Upper lobe of left lung (tissue), 6 donors: Measurements from ENCODE around the gene NHSL2. TPM values are rescaled to one million over a fixed set of nuclear protein-coding genes. Genes with fewer than 3 reads are reported as not detected.
A peak's percentile ranks its signal among the peaks of the same experiment; 100 is the strongest.

Experiments
- ATAC-seq, 2 donors: fragments of 200-7000 bp; cut with Tn5 transposase; one replicate each; pipeline ENCODE4 v1.9.1; 2022; ENCODE audit warnings: mild to moderate bottlenecking in 2 of 2, moderate library complexity in 2 of 2; ENCODE audit not compliant: low FRiP score in 2 of 2
- DNase-seq, 2 donors: peaks; one replicate each; pipeline ENCODE4 v3.0.0-alpha.2; 2019 to 2020
- H3K27ac ChIP-seq, 4 donors: fragments of 200-600 bp; sonication (generic); one replicate each; pipeline ENCODE4 v1.5.1; 2016 to 2019
- H3K27me3 ChIP-seq, 4 donors: fragments of 200-600 bp; sonication (generic); one replicate each; pipeline ENCODE4 v1.5.1; 2017 to 2019
- H3K36me3 ChIP-seq, 4 donors: fragments of 200-600 bp; sonication (generic); one replicate each; pipeline ENCODE4 v1.5.1; 2016 to 2019
- H3K4me1 ChIP-seq, 4 donors: fragments of 200-600 bp; sonication (generic); one replicate each; pipeline ENCODE4 v1.5.1; 2018 to 2019
- H3K4me3 ChIP-seq, 4 donors: fragments of 200-600 bp; sonication (generic); one replicate each; pipeline ENCODE4 v1.5.1; 2017 to 2019; ENCODE audit warnings: mild to moderate bottlenecking in 2 of 4, moderate library complexity in 1 of 4
- H3K9me3 ChIP-seq, 4 donors: fragments of 200-600 bp; sonication (generic); one replicate each; pipeline ENCODE4 v1.5.1; 2018 to 2019
- EP300 ChIP-seq, 4 donors: sonication (generic); formaldehyde crosslinking; IDR thresholded peaks; one replicate each; pipeline ENCODE4 v1.5.1; 2017; ENCODE audit warnings: antibody characterized with exemption in 4 of 4, control low read depth in 2 of 4
- POLR2A ChIP-seq, 4 donors: fragments of 450-650 bp; IDR thresholded peaks; one replicate each; pipeline ENCODE4 v1.5.1; 2016 to 2017; ENCODE audit warnings: antibody characterized with exemption in 4 of 4, mild to moderate bottlenecking in 2 of 4
- POLR2AphosphoS5 ChIP-seq, 2 donors: sonication (generic); formaldehyde crosslinking; IDR thresholded peaks; one replicate each; pipeline ENCODE4 v1.5.1; 2017; ENCODE audit warnings: antibody characterized with exemption in 2 of 2
- WGBS, 2 donors: methylation state at CpG; one replicate each; pipeline ENCODE4 v1.1.5; 2017 to 2018; 5-methylcytosine and 5-hydroxymethylcytosine counted together
- total RNA-seq, 6 donors: library from RNA; depleted of rRNA in 4 of 6; stranded (reverse); fragments of >200 nt in 4 of 6; gene quantifications; one replicate each; pipeline versions ENCODE4 v1.1.0 to v1.2.1, GENCODE V29; 2016 to 2021
- TF ChIP-seq, protein P1 (sequence below), 6 experiments: fragments of 450-650 bp in 4 of 6; fragments of 200-600 bp in 2 of 6; sonication (generic) in 2 of 6; IDR thresholded peaks; one replicate each; pipeline ENCODE4 v1.5.1; 2016 to 2019; ENCODE audit warnings: antibody characterized with exemption in 6 of 6
- donor health status: DM: no; HTN: no; CAD: no; lungs with moderate emphysema.
- donor health status: DM: no; HTN: yes; CAD: no; lungs with severe emphysema.

Gene NHSL2
- total RNA-seq, 6 donors from 2014 or later: 5.8 to 18.3 (median 9.9) TPM

DNA sequence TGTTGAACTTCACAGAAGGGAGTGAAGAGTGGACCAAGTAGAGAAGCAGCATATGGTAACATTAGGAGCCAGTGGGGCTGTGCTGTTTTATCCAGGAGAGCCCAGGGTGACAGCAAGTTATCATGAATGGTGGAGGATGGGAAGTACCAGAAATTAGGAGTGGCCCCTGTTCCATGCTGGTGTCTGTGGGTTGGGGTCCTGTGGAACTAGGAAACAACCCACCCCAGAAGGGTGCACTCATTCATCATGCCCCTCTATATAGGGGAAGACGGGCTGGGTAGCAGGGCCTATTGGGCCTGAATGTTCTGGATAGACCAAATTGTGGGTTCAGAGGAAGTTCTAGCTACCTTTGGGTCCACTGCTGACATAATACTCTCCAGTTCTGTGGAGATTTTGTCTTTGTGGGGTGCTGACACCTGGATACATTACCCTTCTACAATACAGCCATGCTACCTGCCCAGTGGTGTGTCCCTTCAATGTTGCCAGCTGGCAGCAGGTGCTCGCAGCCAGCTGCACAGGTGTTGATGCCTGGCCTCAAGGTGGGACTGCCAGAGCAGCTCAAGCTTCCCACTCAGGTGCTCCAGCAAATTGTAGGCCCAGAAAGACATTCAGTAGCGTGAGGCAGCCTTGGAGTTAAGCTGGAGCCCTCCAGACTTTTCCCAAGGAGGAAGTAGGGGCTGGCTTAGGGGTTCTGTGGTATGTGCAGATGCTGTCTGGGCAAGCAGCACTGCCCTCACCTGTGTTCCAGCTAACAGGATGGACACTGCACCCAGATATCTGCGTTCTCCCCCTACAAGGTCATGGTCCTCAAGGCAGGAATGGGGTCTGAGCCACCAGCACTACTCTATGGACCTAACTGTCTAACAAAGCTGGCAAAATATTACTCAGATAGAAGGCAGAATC lies 106.5 kb downstream of the NHSL2 start:
- 86% methylated on average over 1 to 4 of the region's 4 CpGs for WGBS, 2 donors
- no peaks in the 10 kb centered on the region for H3K36me3 ChIP-seq
- H3K9me3 ChIP-seq: no peaks in the 10 kb centered on the region
- TF ChIP-seq, protein P1, sequence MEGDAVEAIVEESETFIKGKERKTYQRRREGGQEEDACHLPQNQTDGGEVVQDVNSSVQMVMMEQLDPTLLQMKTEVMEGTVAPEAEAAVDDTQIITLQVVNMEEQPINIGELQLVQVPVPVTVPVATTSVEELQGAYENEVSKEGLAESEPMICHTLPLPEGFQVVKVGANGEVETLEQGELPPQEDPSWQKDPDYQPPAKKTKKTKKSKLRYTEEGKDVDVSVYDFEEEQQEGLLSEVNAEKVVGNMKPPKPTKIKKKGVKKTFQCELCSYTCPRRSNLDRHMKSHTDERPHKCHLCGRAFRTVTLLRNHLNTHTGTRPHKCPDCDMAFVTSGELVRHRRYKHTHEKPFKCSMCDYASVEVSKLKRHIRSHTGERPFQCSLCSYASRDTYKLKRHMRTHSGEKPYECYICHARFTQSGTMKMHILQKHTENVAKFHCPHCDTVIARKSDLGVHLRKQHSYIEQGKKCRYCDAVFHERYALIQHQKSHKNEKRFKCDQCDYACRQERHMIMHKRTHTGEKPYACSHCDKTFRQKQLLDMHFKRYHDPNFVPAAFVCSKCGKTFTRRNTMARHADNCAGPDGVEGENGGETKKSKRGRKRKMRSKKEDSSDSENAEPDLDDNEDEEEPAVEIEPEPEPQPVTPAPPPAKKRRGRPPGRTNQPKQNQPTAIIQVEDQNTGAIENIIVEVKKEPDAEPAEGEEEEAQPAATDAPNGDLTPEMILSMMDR (IDR thresholded peaks at IDR 0.05): no peak
- TF ChIP-seq POLR2A (IDR thresholded peaks at IDR 0.05) (no peak), POLR2AphosphoS5 (IDR thresholded peaks at IDR 0.05) (no peak), EP300 (IDR thresholded peaks at IDR 0.05) (no peak)
- H3K4me3 ChIP-seq: no peak overlapping the region
- H3K4me1 ChIP-seq: peaks cover 3 to 12% (median 4%) of the 10 kb centered on the region in 4 donors
- no peak for ATAC-seq
- H3K27me3 ChIP-seq: peaks cover 0 to 4% (median 0%) of the 10 kb centered on the region in 4 donors
- DNase-seq: no peak
- H3K27ac ChIP-seq: no peak overlapping the region

DNA sequence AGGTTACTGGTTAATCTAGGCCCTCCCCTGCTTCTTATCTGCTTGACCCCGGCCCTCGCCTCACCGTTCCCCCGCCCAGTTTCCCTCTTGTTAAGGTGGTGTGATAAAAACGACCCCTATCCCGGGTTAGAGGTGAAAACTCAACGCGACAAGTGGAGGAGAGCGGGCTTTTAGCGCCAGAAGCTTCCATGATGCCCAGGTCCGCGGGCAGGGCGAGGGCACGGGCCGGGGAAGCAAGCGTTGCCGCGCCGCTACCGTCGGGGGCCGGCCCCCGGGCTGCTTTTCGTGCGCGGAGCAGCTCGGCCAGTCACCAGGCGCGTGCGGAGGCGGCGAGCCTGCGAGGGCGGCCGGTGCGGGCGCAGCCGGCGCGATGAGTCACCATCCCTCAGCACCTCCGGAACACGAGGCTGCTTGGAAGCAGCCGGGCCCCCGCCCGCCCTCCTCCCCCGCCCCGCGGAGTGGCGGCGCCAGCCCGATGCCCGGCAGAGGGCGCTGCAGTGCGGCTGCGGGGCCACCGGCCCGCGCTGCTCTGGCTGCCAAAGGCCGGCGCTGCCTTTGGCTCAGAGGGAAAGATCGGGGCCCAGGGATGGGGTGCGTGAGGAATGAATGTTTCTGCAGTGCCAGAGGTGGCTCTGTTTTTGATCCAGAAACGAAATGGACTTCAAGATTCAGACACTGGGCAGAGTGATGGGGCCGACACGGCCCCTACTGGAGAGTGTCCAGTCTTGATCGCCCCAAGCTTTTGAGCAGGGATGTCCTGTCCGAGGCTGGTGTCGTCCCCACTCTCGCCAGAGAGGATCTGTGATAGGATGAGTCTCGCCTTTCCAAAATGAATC lies 107.8 kb downstream of the NHSL2 start:
- DNase-seq (peak; percentile 91 to 96), ATAC-seq (peak; percentile 93 to 99)
- Histone ChIP-seq H3K9me3 (no peaks in the 10 kb centered on the region), H3K27ac (peak overlapping the region; percentile 7 to 69 (median 34)), H3K4me3 (peak overlapping the region in 1 of 4 donors; percentile 31), H3K36me3 (no peaks in the 10 kb centered on the region), H3K4me1 (peaks cover 3 to 12% (median 4%) of the 10 kb centered on the region in 4 donors), H3K27me3 (peaks cover 0 to 4% (median 0%) of the 10 kb centered on the region in 4 donors)
- TF ChIP-seq, protein P1 (IDR thresholded peaks at IDR 0.05): peak; percentile 78 to 90 (median 88)
- peak in 2 of 4 donors; percentile 7 to 51 for TF ChIP-seq EP300 (IDR thresholded peaks at IDR 0.05)
- TF ChIP-seq POLR2A (IDR thresholded peaks at IDR 0.05): peak in 1 of 4 donors; percentile 16
- peak in 1 of 2 donors; percentile 14 for TF ChIP-seq POLR2AphosphoS5 (IDR thresholded peaks at IDR 0.05)
- WGBS, 2 donors: 30 to 43% methylated on average over 15 to 46 of the region's 70 CpGs

DNA sequence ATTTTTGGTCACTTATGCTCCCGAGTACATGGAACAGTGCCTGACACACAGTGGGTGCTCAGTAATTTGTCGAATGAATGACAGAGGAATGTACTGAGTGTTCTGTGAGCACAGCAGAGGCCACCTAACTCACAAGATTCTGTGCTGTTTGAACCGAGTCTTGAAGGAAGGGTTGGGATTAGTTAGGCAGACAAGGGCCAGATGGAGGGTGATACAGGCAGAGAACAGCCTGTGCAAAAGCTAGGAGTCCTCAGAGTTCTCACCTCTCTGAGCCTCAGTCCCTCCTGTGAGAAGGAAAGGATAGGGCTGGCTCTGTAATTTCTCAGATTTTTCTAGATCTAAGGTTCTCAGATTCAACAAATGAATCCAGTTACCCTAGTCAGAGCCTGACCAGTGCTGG lies 108.8 kb downstream of the NHSL2 start:
- Histone ChIP-seq H3K27me3 (peaks cover 0 to 4% (median 0%) of the 10 kb centered on the region in 4 donors), H3K4me1 (peaks cover 3 to 12% (median 4%) of the 10 kb centered on the region in 4 donors), H3K27ac (peak overlapping the region in 1 of 4 donors; percentile 24), H3K36me3 (no peaks in the 10 kb centered on the region), H3K9me3 (no peaks in the 10 kb centered on the region), H3K4me3 (no peak overlapping the region)
- no peak for DNase-seq
- no peak for TF ChIP-seq POLR2A (IDR thresholded peaks at IDR 0.05)
- WGBS, 2 donors: 70 to 86% methylated on average over 3 of the region's 3 CpGs
- no peak for ATAC-seq

DNA sequence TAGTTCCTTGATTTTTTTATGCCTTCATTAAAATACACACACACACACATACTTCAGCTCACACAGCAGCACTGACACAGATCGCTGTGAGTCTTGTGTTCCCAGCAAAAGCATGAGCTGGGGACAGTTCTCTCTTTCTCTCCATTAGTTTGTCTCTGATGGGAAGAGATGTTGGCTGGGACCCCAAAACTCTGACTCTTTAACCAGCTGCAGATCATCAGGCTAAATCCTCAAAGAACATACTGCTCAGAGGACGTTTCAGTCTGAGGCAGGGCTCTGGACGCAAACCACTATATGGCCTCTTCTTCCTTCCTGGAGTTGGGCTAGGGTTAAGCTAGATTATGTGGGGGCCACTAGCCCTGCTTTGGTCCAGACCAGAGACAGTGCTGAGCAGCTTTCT lies 109.6 kb downstream of the NHSL2 start:
- Histone ChIP-seq H3K4me1 (peaks cover 3 to 12% (median 4%) of the 10 kb centered on the region in 4 donors), H3K9me3 (no peaks in the 10 kb centered on the region), H3K27ac (peak overlapping the region in 1 of 4 donors; percentile 3), H3K4me3 (no peak overlapping the region), H3K27me3 (peaks cover 0 to 4% (median 0%) of the 10 kb centered on the region in 4 donors), H3K36me3 (no peaks in the 10 kb centered on the region)
- DNase-seq (no peak), ATAC-seq (no peak)
- TF ChIP-seq POLR2AphosphoS5 (IDR thresholded peaks at IDR 0.05) (no peak), EP300 (IDR thresholded peaks at IDR 0.05) (no peak), POLR2A (IDR thresholded peaks at IDR 0.05) (no peak)
- TF ChIP-seq, protein P1 (IDR thresholded peaks at IDR 0.05): no peak
- WGBS, 2 donors: 51 to 63% methylated on average over 1 to 3 of the region's 3 CpGs

DNA sequence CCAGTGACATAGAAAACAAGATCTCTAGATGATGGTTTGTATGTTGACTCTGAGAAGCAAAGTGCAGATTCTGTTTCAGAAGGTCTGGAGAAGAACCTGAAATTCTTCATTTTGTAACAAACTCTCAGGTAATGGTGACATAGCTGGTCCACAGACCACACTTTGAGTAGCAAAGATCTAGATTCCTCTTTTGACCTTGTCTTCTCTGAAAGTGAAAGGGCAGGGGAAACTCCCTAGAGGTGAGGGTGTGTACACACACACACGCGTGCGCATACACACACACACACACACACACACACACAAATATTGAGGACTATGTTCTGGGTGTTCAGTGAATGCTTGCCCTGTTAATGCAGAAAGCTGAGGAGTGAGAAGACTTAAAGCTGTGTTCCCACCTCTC lies 110.1 kb downstream of the NHSL2 start:
- Histone ChIP-seq H3K36me3 (no peaks in the 10 kb centered on the region), H3K4me1 (peaks cover 3 to 12% (median 4%) of the 10 kb centered on the region in 4 donors), H3K27ac (peak overlapping the region in 1 of 4 donors; percentile 3), H3K4me3 (no peak overlapping the region), H3K27me3 (peaks cover 0 to 4% (median 0%) of the 10 kb centered on the region in 4 donors), H3K9me3 (no peaks in the 10 kb centered on the region)
- ATAC-seq (no peak), DNase-seq (no peak)
- WGBS, 2 donors: 86 to 94% methylated on average over 3 of the region's 3 CpGs
- TF ChIP-seq, protein P1 (IDR thresholded peaks at IDR 0.05): no peak
- TF ChIP-seq POLR2A (IDR thresholded peaks at IDR 0.05) (no peak), EP300 (IDR thresholded peaks at IDR 0.05) (no peak), POLR2AphosphoS5 (IDR thresholded peaks at IDR 0.05) (no peak)
